Fibroblast of lung (primary cell): Measurements from ENCODE around the gene TP73. TPM values are rescaled to one million over a fixed set of nuclear protein-coding genes. Genes with fewer than 3 reads are reported as not detected.

ENCODE experiments used
- DNase-seq, 2 donors: peaks; one replicate each; pipeline versions ENCODE4 v3.0.0 to v3.0.0-alpha.2; 2010; ENCODE audit warnings: low read depth in 2 of 2
- H2AFZ ChIP-seq: 2 replicates; pipeline ENCODE4 v1.5.1; 2012; ENCODE audit warnings: low read length, control low read depth, inconsistent platforms
- H3K27ac ChIP-seq: 2 replicates; pipeline ENCODE4 v1.5.1; 2011; ENCODE audit warnings: low read length, control low read depth; ENCODE audit not compliant: insufficient read depth
- H3K27me3 ChIP-seq: 2 replicates; pipeline ENCODE4 v1.5.1; 2011; ENCODE audit warnings: mild to moderate bottlenecking, low read length; ENCODE audit not compliant: control insufficient read depth, insufficient read depth
- H3K36me3 ChIP-seq: 2 replicates; pipeline ENCODE4 v1.5.1; 2011; ENCODE audit warnings: low read length; ENCODE audit not compliant: control insufficient read depth, insufficient read depth
- H3K4me1 ChIP-seq: 2 replicates; pipeline ENCODE4 v1.5.1; 2011; ENCODE audit warnings: low read length; ENCODE audit not compliant: control insufficient read depth, insufficient read depth; ENCODE audit errors: extremely low read depth
- H3K4me2 ChIP-seq: 2 replicates; pipeline ENCODE4 v1.5.1; 2011; ENCODE audit warnings: low read length, control low read depth; ENCODE audit not compliant: insufficient read depth; ENCODE audit errors: extremely low read depth
- H3K4me3 ChIP-seq, 4 experiments: fragments of 200-600 bp in 1 of 4; sonication (generic) in 1 of 4; replicated peaks in 1 of 4; 2 replicates each; pipeline ENCODE4 v1.5.1; 2011 to 2016; ENCODE audit warnings: low read length in 4 of 4, low read depth in 3 of 4, mild to moderate bottlenecking in 3 of 4, control low read depth in 2 of 4, inconsistent platforms in 1 of 4, mixed read lengths in 1 of 4; ENCODE audit not compliant: insufficient read depth in 1 of 4; ENCODE audit errors: control extremely low read depth in 1 of 4
- H3K79me2 ChIP-seq: 2 replicates; pipeline ENCODE4 v1.5.1; 2012; ENCODE audit warnings: mild to moderate bottlenecking, low read length, inconsistent platforms; ENCODE audit not compliant: control insufficient read depth, insufficient read depth
- H3K9ac ChIP-seq: 2 replicates; pipeline ENCODE4 v1.5.1; 2011; ENCODE audit warnings: mild to moderate bottlenecking, low read length, control low read depth; ENCODE audit not compliant: insufficient read depth
- H3K9me3 ChIP-seq: 2 replicates; pipeline ENCODE4 v1.5.1; 2012; ENCODE audit warnings: low read depth, low read length; ENCODE audit not compliant: control insufficient read depth, insufficient read depth
- H4K20me1 ChIP-seq: 2 replicates; pipeline ENCODE4 v1.5.1; 2011; ENCODE audit warnings: low read length; ENCODE audit not compliant: control insufficient read depth, insufficient read depth; ENCODE audit errors: extremely low read depth
- EZH2 ChIP-seq: IDR thresholded peaks from 2 replicates; pipeline ENCODE4 v1.5.1; 2012; ENCODE audit warnings: low read length, control low read depth, mild to moderate bottlenecking; ENCODE audit errors: missing control alignments
- polyA plus RNA-seq, 2 donors: library from polyadenylated mRNA; depleted of rRNA in 1 of 2; stranded (reverse) in 1 of 2; unstranded in 1 of 2; fragments of >200 nt; gene quantifications; 2 replicates each; pipeline ENCODE4 v1.2.1, GENCODE V29; 2011 to 2012; ENCODE audit warnings: missing spikeins in 1 of 2
- total RNA-seq: library from RNA; depleted of rRNA; stranded (reverse); fragments of >200 nt; gene quantifications from 2 replicates; pipeline ENCODE4 v1.2.1, GENCODE V29; 2014
- TF ChIP-seq, protein P1 (sequence below), 2 donors: IDR thresholded peaks in 1 of 2; conservative IDR thresholded peaks in 1 of 2; 1 replicate in 1 of 2; 2 replicates in 1 of 2; pipeline ENCODE4 v1.5.1; 2011 to 2012; ENCODE audit warnings: low read length in 2 of 2, control low read depth in 1 of 2, inconsistent platforms in 1 of 2, low read depth in 1 of 2, mild to moderate bottlenecking in 1 of 2

Gene TP73
- total and polyA plus RNA-seq, 2 donors (not counting 1 experiment from before 2014, with no cell fraction given), result not detected

DNA sequence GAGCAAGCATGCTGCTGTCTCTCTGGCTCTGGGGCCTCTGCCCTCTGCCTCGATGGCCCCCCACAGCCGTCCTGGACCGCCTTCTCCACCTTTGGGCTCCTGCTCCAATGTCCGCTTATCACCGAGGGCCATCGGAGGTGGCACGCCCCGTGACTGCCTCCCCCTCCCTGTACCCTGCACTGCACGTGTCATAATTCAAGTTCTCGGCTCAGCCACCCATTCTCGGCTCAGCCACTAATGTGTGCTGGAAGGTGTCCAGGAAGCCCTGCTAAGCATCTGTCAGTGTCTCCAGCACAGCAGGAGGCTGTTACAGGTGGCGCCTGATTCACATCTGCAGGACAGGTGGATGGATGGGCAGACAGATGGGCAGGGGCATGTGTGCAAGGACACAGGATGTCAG, 45.5 kb downstream of the TP73 start:
- no peaks in the 10 kb centered on the region for H3K9me3 ChIP-seq
- no peaks in the 10 kb centered on the region for H3K4me1 ChIP-seq
- DNase-seq, result no peak
- H3K4me3 ChIP-seq, result no peak overlapping the region
- no peaks in the 10 kb centered on the region for H3K79me2 ChIP-seq
- H3K9ac ChIP-seq, result no peak overlapping the region
- H4K20me1 ChIP-seq, result no peaks in the 10 kb centered on the region
- no peaks in the 10 kb centered on the region for H3K36me3 ChIP-seq
- H3K27ac ChIP-seq, result no peak overlapping the region
- H2AFZ ChIP-seq, result no peak overlapping the region
- H3K4me2 ChIP-seq, result no peak overlapping the region
- no peak for TF ChIP-seq EZH2
- TF ChIP-seq, protein P1, sequence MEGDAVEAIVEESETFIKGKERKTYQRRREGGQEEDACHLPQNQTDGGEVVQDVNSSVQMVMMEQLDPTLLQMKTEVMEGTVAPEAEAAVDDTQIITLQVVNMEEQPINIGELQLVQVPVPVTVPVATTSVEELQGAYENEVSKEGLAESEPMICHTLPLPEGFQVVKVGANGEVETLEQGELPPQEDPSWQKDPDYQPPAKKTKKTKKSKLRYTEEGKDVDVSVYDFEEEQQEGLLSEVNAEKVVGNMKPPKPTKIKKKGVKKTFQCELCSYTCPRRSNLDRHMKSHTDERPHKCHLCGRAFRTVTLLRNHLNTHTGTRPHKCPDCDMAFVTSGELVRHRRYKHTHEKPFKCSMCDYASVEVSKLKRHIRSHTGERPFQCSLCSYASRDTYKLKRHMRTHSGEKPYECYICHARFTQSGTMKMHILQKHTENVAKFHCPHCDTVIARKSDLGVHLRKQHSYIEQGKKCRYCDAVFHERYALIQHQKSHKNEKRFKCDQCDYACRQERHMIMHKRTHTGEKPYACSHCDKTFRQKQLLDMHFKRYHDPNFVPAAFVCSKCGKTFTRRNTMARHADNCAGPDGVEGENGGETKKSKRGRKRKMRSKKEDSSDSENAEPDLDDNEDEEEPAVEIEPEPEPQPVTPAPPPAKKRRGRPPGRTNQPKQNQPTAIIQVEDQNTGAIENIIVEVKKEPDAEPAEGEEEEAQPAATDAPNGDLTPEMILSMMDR (conservative IDR thresholded peaks at IDR 0.05 in 1 of 2, IDR thresholded peaks at IDR 0.05 in 1 of 2; ENCODE audit: low read depth in 1 of 2, low read length in 2 of 2), result no peak
- peaks cover 4% of the 10 kb centered on the region for H3K27me3 ChIP-seq

- Histone ChIP-seq H3K9ac (no peak overlapping the region), H3K79me2 (no peaks in the 10 kb centered on the region), H3K4me1 (no peaks in the 10 kb centered on the region), H4K20me1 (no peaks in the 10 kb centered on the region), H3K4me3 (no peak overlapping the region), H3K27me3 (peaks cover 4% of the 10 kb centered on the region), H2AFZ (no peak overlapping the region), H3K4me2 (no peak overlapping the region), H3K36me3 (no peaks in the 10 kb centered on the region), H3K9me3 (no peaks in the 10 kb centered on the region), H3K27ac (no peak overlapping the region)
- no peak for TF ChIP-seq EZH2
- TF ChIP-seq, protein P1 (conservative IDR thresholded peaks at IDR 0.05 in 1 of 2, IDR thresholded peaks at IDR 0.05 in 1 of 2; ENCODE audit: low read depth in 1 of 2, low read length in 2 of 2), result no peak
- DNase-seq, result no peak
These were observed 46.5 kb downstream of the TP73 start for GRCh38 chr1:3698660-3699408.

DNA sequence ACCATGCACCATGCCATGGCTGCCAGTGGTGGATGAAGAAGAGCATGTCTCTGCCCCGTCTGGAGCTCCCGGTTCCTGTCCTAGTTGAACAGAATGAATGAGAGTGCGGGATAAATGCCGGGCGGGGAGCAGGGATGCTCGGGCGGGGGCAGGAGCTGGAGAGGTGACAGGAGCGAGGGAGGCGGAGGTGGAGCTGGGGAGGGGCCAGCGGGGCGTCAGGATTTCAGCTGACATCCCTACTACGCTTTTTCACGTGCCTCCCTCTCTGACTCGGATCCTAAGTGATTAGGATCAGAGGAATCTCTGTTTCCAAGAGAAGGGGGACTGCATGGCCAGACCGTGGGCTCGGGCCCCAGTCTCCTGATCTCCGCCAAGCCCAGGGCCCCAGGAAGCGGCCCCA, 47.3 kb downstream of the TP73 start:
- DNase-seq, result no peak
- Histone ChIP-seq H3K4me2 (no peak overlapping the region), H3K36me3 (no peaks in the 10 kb centered on the region), H2AFZ (no peak overlapping the region), H3K4me1 (no peaks in the 10 kb centered on the region), H3K4me3 (no peak overlapping the region), H3K27me3 (peaks cover 7% of the 10 kb centered on the region), H3K9me3 (no peaks in the 10 kb centered on the region), H3K79me2 (no peaks in the 10 kb centered on the region), H3K27ac (no peak overlapping the region), H4K20me1 (no peaks in the 10 kb centered on the region), H3K9ac (no peak overlapping the region)
- TF ChIP-seq, protein P1 (conservative IDR thresholded peaks at IDR 0.05 in 1 of 2, IDR thresholded peaks at IDR 0.05 in 1 of 2; ENCODE audit: low read depth in 1 of 2, low read length in 2 of 2), result no peak
- TF ChIP-seq EZH2, result no peak
